Breast epithelium (tissue), 3 donors: ENCODE data around the gene FUT8.

Experiments
- CTCF ChIP-seq, 3 donors: fragments of 450-650 bp; IDR thresholded peaks; one replicate each; pipeline ENCODE4 v1.5.1; 2016 to 2017; ENCODE audit warnings: antibody characterized with exemption in 3 of 3, mild to moderate bottlenecking in 3 of 3, moderate library complexity in 3 of 3
- POLR2A ChIP-seq: fragments of 450-650 bp; IDR thresholded peaks from one replicate; pipeline ENCODE4 v1.6.1; 2016; ENCODE audit warnings: antibody characterized with exemption, mild to moderate bottlenecking, moderate library complexity

- no peak for TF ChIP-seq CTCF (IDR thresholded peaks at IDR 0.05)
- no peak for TF ChIP-seq POLR2A
Observed at GRCh38 chr14:65548878-65549277, 136.3 kb downstream of the FUT8 start.
